CD4-positive, alpha-beta T cell treated with Interleukin-10 for 1 hour (primary cell): ENCODE data around the gene OVOL1.

Experiments used
- DNase-seq: peaks from one replicate; pipeline ENCODE4 v3.0.0-alpha.2; 2020

OVOL1 gene

DNA sequence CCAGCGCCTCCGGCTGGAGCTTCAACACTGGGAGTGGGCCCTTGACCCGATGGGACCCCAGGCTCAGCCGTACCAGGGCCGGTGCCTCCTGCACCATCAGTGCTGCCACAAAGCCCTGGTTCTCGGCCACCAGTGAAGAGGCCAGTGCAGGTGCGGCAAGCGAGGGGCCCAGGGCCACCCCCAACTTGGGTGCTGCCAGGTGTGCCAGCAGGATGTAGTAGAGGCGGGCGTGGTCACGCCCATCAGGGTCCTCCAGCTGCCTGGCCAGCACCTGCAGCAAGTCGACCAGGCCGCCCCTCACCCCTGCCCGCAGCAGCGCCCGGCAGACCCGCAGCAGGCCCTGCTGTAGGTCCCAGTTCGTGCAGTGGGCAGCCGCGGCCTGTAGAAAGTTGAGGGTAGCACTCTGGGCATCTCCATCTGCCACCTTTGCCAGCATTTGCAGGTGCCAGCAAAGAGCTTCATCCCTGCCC, 8.4 kb upstream of the OVOL1 start:
- DNase-seq, result no peak

GRCh38 chr11:65778901-65779668, 7.8 kb upstream of the OVOL1 start:
- DNase-seq, result no peak

DNA sequence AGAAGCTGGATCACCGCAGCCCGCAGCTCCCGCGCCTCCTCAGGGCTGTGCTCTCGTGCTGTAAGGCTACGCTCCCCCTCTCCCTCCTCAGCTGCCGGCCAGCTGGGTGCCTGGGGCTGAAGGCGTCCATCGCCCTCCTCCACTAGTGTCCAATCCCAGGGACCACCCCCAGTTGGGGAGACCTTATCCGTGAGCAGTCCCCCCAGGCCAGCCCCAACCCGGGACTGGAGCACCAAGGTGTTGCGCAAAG, 7.3 kb upstream of the OVOL1 start:
- DNase-seq, result no peak

DNA sequence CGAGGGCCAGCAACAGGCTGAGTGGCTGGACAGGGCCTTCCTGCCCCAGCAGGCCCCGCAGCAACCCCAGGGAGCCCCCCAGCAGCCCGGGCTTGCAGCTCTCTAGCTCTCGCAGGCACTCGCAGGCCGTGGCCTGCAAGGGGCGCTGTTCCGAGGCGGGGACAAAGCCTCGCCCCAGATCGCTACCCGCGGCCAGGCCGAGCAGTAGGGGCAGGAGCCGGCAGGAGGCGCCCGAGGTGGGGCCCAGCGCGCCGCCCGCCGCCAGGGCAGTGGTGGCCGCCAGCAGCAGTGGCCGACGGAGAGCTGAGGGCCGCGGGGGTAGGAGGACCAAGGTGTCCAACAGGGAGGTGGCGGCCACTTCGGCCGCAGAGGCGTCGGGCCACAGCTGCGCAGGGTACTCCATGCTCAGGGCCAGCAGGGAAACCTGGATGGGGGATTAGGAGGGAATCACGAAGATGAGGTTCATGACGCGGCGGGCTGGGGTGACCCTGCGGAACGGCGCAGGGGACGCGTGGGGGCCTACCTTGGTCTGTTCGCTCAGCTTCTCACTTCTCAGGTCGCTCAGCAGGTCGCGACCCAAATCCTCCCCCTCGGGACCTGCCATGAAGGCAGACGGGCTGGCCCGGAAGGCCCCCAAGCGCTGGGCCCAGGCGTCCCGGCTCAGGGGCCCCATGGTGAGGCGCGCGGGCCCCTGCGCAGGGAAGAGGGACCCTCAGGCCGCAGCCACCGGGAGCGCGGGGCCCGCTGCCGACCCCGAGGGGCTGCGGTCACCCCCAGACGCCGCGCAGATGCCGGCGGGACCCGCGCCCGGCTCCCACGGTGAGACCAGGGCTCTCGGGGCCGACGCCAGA, 6.7 kb upstream of the OVOL1 start:
- peak; percentile 80 for DNase-seq

DNA sequence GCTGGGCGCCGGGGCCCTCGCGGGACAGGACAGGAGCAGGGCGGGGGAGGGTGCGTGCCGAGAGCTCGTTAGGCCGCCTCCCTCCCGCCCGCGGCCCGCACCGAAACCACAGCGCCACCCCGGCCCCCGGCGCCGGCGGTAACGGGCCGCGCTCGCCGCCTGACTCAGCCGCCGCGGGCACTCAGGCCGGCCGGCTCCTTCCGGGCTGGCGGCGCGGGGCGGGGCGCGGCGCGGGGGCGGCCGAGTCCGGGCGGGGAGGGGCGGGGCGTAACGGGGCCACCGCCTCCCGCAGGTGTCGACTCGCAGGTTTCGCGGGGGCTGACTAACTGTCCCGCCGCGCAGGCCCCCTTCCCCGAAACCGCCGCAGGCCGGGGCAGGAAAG, 6.1 kb upstream of the OVOL1 start, which contains the start of gene AP5B1:
Gene AP5B1 (minus strand): TSS at position 207 of the 382 bp plus-strand sequence. CDS start 385 bp downstream, outside the sequence.
- DNase-seq, result peak; percentile 78

- no peak for DNase-seq
Observed at GRCh38 chr11:65781152-65781961, 5.5 kb upstream of the OVOL1 start.

- no peak for DNase-seq
Observed at GRCh38 chr11:65781962-65782815, 4.7 kb upstream of the OVOL1 start.

GRCh38 chr11:65782816-65783228, 4.0 kb upstream of the OVOL1 start:
- DNase-seq, result no peak

- no peak for DNase-seq
Observed at GRCh38 chr11:65785319-65786007, 1.4 kb upstream of the OVOL1 start.

- DNase-seq, result peak; percentile 18
Observed at GRCh38 chr11:65786008-65786785, 666 bp upstream of the OVOL1 start.

- DNase-seq, result no peak
Observed at GRCh38 chr11:65787649-65788622, 1.1 kb downstream of the OVOL1 start.

DNA sequence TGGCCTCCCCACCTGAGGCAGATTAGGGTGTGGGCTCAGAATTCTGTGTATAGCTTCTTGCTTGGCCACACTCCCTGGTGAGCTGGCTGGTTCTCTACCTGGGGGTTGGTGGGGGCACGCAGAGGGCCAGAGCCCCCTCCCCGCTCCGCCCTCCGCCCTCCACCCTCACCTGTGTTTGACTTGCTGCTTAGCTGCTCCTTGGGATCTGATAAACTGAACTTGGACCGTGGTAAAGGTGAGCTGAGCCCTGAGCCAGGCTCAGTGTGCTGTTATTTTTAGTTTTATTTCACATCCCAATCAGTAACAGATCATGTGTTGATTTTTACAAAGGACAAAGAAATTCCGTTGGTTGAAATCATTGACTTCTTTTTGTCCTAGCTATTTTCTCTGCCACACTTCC, 2.0 kb downstream of the OVOL1 start:
- DNase-seq, result no peak

- no peak for DNase-seq
Observed at GRCh38 chr11:65789230-65790103, 2.6 kb downstream of the OVOL1 start.

GRCh38 chr11:65790104-65790901, 3.4 kb downstream of the OVOL1 start:
- DNase-seq, result no peak

DNA sequence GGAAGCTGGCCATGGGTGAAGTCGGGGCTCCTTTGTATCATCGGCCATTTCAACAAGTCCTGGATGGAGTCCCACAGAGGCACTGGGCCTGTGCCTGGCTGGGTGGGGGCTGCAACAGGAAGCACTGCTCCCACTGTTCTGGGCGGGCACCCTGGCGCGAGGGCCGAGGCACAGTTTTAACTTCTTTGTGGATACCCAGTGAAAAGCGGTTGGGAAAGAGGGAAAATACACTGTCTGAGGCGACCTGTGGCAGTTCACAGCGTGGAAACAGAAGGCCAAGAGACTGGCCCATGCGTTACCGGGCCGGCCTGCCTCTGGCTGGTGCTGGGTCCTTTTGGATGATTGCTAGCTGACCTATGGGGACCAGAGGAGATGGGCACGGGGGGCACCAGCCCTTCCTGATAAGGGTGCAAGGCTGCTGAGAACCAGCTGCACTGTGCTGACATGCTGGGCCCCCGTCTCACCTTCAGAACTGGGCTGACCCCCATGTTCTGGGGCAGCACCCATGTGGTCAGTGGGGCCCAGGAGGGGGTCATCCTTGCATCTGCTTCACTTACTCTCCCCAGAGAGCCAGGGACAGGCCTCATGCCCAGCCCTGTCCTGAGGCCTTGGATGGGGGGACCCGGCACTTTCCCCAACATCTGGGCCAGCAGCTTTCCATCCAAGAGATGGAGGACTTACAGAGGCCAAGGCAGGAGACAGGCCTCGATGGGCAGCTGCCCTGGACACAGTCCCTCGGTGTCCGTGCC, 4.2 kb downstream of the OVOL1 start:
- DNase-seq, result no peak

- peak; percentile 65 for DNase-seq
Observed at GRCh38 chr11:65791719-65792213, 4.9 kb downstream of the OVOL1 start.

GRCh38 chr11:65792456-65792855, 5.6 kb downstream of the OVOL1 start:
- DNase-seq, result no peak
